Nephron progenitor cell (in vitro differentiated cells): ENCODE results near the gene SLC8A2.
A peak's percentile ranks its signal among the peaks of the same experiment; 100 is the strongest.

ENCODE experiments used
- DNase-seq: peaks from one replicate; pipeline ENCODE4 v3.0.0; 2021
- H3K27ac Mint-ChIP-seq: 2 replicates; pipeline ENCODE4 v1.8.0; 2021; ENCODE audit warnings: mild to moderate bottlenecking, moderate library complexity, mixed read lengths
- H3K27me3 Mint-ChIP-seq: 2 replicates; pipeline ENCODE4 v1.8.0; 2021; ENCODE audit warnings: mild to moderate bottlenecking, low read depth, mixed read lengths; ENCODE audit not compliant: poor library complexity
- H3K36me3 Mint-ChIP-seq: 2 replicates; pipeline ENCODE4 v1.8.0; 2021; ENCODE audit warnings: low read depth, mixed read lengths
- H3K4me1 Mint-ChIP-seq: 2 replicates; pipeline ENCODE4 v1.8.0; 2021; ENCODE audit warnings: mixed read lengths
- H3K4me3 Mint-ChIP-seq: 2 replicates; pipeline ENCODE4 v1.8.0; 2021; ENCODE audit warnings: mild to moderate bottlenecking, moderate library complexity, mixed read lengths
- H3K9me3 Mint-ChIP-seq: 2 replicates; pipeline ENCODE4 v1.8.0; 2021; ENCODE audit warnings: mild to moderate bottlenecking, moderate library complexity, mixed read lengths
- TF ChIP-seq, protein P1 (sequence below): fragments of 200-600 bp; sonication (generic); IDR thresholded peaks from 2 replicates; pipeline ENCODE4 v1.5.0; 2021; ENCODE audit warnings: antibody characterized with exemption

Gene SLC8A2

DNA sequence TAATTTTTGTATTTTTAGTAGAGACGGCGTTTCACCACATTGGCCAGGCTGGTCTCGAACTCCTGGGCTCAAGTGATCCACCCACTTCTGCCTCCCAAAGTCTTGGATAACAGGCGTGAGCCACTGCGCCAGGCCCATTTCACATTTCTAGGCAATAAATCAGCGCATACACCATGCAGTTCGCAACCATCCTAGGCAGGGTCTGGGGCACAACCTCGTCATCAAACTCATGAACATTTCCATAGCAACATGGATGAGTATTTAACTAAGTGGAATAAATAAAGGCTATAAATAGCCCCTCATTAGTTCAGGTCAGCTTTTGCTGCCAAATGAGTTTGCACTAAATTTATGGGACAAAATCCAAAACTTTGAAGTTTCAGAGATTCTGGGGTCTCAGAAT lies 60.6 kb downstream of the SLC8A2 start:
- no peak overlapping the region for H3K4me3 Mint-ChIP-seq
- no peak for DNase-seq
- H3K27ac Mint-ChIP-seq = no peak overlapping the region
- H3K36me3 Mint-ChIP-seq = peaks cover 40% of the 10 kb centered on the region
- H3K4me1 Mint-ChIP-seq = peaks cover 5% of the 10 kb centered on the region
- H3K27me3 Mint-ChIP-seq = peaks cover 60% of the 10 kb centered on the region
- TF ChIP-seq, protein P1, sequence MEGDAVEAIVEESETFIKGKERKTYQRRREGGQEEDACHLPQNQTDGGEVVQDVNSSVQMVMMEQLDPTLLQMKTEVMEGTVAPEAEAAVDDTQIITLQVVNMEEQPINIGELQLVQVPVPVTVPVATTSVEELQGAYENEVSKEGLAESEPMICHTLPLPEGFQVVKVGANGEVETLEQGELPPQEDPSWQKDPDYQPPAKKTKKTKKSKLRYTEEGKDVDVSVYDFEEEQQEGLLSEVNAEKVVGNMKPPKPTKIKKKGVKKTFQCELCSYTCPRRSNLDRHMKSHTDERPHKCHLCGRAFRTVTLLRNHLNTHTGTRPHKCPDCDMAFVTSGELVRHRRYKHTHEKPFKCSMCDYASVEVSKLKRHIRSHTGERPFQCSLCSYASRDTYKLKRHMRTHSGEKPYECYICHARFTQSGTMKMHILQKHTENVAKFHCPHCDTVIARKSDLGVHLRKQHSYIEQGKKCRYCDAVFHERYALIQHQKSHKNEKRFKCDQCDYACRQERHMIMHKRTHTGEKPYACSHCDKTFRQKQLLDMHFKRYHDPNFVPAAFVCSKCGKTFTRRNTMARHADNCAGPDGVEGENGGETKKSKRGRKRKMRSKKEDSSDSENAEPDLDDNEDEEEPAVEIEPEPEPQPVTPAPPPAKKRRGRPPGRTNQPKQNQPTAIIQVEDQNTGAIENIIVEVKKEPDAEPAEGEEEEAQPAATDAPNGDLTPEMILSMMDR = no peak
- H3K9me3 Mint-ChIP-seq = peaks cover 5% of the 10 kb centered on the region

- H3K27ac Mint-ChIP-seq = no peak overlapping the region
- H3K36me3 Mint-ChIP-seq = peaks cover 23% of the 10 kb centered on the region
- peaks cover 5% of the 10 kb centered on the region for H3K4me1 Mint-ChIP-seq
- TF ChIP-seq, protein P1 = no peak
- H3K9me3 Mint-ChIP-seq = peaks cover 5% of the 10 kb centered on the region
- peaks cover 49% of the 10 kb centered on the region for H3K27me3 Mint-ChIP-seq
- no peak for DNase-seq
- H3K4me3 Mint-ChIP-seq = no peak overlapping the region
Observed at GRCh38 chr19:47408156-47408938, 63.3 kb downstream of the SLC8A2 start.

DNA sequence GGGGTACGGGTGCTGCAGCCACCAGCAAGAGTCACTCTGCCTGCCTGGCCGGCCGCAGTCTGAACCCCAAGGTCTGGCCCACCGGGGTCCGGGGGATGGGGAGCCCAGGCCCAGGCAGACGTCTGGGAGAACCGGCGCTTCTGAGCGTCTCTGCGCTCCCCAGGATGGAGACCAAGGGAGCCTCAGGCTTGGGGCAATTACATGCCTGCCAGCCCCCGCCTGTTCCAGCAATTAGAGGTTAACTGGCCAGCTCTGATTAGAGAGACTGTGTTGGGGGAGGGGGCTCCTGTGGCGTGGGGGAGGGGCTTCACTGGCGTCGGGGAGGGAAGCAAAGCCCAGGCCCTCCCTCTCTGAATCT lies 64.3 kb downstream of the SLC8A2 start:
- Mint-ChIP-seq H3K36me3 (peaks cover 20% of the 10 kb centered on the region), H3K4me1 (peaks cover 5% of the 10 kb centered on the region), H3K27ac (no peak overlapping the region), H3K27me3 (peaks cover 45% of the 10 kb centered on the region), H3K4me3 (no peak overlapping the region), H3K9me3 (peaks cover 5% of the 10 kb centered on the region)
- TF ChIP-seq, protein P1 = no peak
- DNase-seq = no peak

- H3K4me1 Mint-ChIP-seq = peaks cover 5% of the 10 kb centered on the region
- no peak overlapping the region for H3K4me3 Mint-ChIP-seq
- no peak overlapping the region for H3K27ac Mint-ChIP-seq
- H3K9me3 Mint-ChIP-seq = peaks cover 5% of the 10 kb centered on the region
- DNase-seq = peak; percentile 87
- H3K36me3 Mint-ChIP-seq = peaks cover 20% of the 10 kb centered on the region
- TF ChIP-seq, protein P1 = no peak
- peaks cover 43% of the 10 kb centered on the region for H3K27me3 Mint-ChIP-seq
Observed at GRCh38 chr19:47406711-47407416, 64.8 kb downstream of the SLC8A2 start.

DNA sequence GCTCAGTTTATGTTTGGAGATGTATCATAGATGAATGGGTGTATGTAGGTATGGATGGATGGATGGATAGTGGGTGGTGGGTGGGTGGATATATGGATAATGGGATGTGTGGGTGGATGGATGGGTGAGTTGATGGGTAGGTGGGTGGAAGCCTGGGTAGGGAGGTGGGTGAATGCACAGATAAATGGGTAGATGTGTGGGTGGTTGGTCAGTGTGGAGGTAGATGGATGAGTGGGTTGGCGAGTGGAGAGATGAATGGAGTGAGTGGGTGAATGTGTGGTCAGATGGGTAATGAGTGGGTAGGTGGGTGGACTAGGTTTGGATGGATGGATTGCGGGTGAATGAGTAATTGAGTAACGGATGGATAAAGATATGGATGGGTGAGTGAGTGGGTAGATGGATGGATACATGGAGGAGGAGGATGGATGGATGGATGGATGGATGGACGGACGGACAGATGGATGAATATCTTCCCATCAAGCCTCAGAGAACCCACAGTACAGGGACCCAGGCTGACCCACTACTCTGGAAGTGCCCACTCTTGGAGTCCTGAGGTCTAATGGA lies 65.8 kb downstream of the SLC8A2 start:
- no peak overlapping the region for H3K27ac Mint-ChIP-seq
- no peak overlapping the region for H3K4me3 Mint-ChIP-seq
- H3K27me3 Mint-ChIP-seq = peaks cover 46% of the 10 kb centered on the region
- H3K36me3 Mint-ChIP-seq = peaks cover 20% of the 10 kb centered on the region
- DNase-seq = no peak
- peaks cover 5% of the 10 kb centered on the region for H3K4me1 Mint-ChIP-seq
- peaks cover 5% of the 10 kb centered on the region for H3K9me3 Mint-ChIP-seq
- TF ChIP-seq, protein P1 = no peak
